ENCODE data around the gene ITM2B. TPM values are rescaled to one million over a fixed set of nuclear protein-coding genes. Genes with fewer than 3 reads are reported as not detected.
A peak's percentile ranks its signal among the peaks of the same experiment; 100 is the strongest.

The ITM2B gene
- polyA plus RNA-seq, 1 donor (not counting 4 experiments of a cell fraction or from before 2014, with no cell fraction given) = 401 TPM

DNA sequence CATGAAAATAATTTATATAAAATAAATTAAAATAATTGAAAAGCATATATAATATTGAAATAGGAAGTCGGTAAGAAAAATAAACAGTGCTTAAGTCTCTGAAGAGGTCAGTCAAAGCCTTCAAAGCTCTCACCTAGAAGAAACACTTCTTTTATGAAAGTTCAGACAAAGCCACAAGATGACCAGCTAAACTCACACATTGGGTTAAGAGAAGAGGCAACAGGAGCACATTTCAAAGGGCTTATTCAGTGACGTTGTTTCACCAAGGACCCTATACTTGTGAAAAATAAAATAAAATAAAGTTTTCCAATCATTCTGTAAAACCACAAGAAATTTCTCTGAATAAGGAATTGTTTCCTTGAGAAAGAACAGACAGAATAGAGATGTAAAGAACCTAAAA lies 2.5 kb upstream of the ITM2B start:
- FAIRE-seq = no peak
- TF ChIP-seq, protein P1, sequence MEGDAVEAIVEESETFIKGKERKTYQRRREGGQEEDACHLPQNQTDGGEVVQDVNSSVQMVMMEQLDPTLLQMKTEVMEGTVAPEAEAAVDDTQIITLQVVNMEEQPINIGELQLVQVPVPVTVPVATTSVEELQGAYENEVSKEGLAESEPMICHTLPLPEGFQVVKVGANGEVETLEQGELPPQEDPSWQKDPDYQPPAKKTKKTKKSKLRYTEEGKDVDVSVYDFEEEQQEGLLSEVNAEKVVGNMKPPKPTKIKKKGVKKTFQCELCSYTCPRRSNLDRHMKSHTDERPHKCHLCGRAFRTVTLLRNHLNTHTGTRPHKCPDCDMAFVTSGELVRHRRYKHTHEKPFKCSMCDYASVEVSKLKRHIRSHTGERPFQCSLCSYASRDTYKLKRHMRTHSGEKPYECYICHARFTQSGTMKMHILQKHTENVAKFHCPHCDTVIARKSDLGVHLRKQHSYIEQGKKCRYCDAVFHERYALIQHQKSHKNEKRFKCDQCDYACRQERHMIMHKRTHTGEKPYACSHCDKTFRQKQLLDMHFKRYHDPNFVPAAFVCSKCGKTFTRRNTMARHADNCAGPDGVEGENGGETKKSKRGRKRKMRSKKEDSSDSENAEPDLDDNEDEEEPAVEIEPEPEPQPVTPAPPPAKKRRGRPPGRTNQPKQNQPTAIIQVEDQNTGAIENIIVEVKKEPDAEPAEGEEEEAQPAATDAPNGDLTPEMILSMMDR (optimal IDR thresholded peaks at IDR 0.05 in 1 of 3, IDR thresholded peaks at IDR 0.05 in 1 of 3, conservative IDR thresholded peaks at IDR 0.05 in 1 of 3; ENCODE audit: extremely low read depth in 1 of 3, insufficient read depth in 2 of 3, low read length in 3 of 3) = no peak
- TF ChIP-seq EZH2 (IDR thresholded peaks at IDR 0.05; ENCODE audit: low read length) = no peak
- DNase-seq (ENCODE audit: low read depth, low spot score) = no peak
- H2AFZ ChIP-seq (ENCODE audit: control insufficient read depth, low read length) = no peak overlapping the region
- H3K9me3 ChIP-seq (ENCODE audit: control insufficient read depth, low read depth, low read length) = no peaks in the 10 kb centered on the region
- H3K27ac ChIP-seq (ENCODE audit: control insufficient read depth, insufficient read depth, low read length) = no peak overlapping the region
- dilution Hi-C loops (cut with MboI; ENCODE audit: extremely low pct_ligation_motif_present, low sequenced_read_pairs) = no loop called here
- no peak overlapping the region for H3K9ac ChIP-seq (ENCODE audit: control insufficient read depth, extremely low read depth, insufficient read depth, low read length)
- H3K4me1 ChIP-seq (ENCODE audit: control insufficient read depth, extremely low read depth, insufficient read depth, low read length) = peaks cover 7% of the 10 kb centered on the region
- H3K4me3 ChIP-seq (ENCODE audit: control insufficient read depth in 2 of 3, extremely low read depth in 1 of 3, insufficient read depth in 2 of 3, low read depth in 1 of 3, low read length in 3 of 3) = no peak overlapping the region
- H3K4me2 ChIP-seq (ENCODE audit: control insufficient read depth, extremely low read depth, insufficient read depth, low read depth, low read length) = no peak overlapping the region
- peaks cover 24% of the 10 kb centered on the region for H3K79me2 ChIP-seq (ENCODE audit: control insufficient read depth, insufficient read depth, low read length)
- no peaks in the 10 kb centered on the region for H3K9me1 ChIP-seq (ENCODE audit: control insufficient read depth, extremely low read depth, insufficient read depth, low read length)
- H4K20me1 ChIP-seq (ENCODE audit: control insufficient read depth, extremely low read depth, insufficient read depth, low read length) = no peaks in the 10 kb centered on the region
- no peaks in the 10 kb centered on the region for H3K27me3 ChIP-seq (ENCODE audit: control insufficient read depth, extremely low read depth, insufficient read depth, low read length)
- no peaks in the 10 kb centered on the region for H3K36me3 ChIP-seq (ENCODE audit: control insufficient read depth in 2 of 2, extremely low read depth in 1 of 2, insufficient read depth in 2 of 2, low read length in 2 of 2)

DNA sequence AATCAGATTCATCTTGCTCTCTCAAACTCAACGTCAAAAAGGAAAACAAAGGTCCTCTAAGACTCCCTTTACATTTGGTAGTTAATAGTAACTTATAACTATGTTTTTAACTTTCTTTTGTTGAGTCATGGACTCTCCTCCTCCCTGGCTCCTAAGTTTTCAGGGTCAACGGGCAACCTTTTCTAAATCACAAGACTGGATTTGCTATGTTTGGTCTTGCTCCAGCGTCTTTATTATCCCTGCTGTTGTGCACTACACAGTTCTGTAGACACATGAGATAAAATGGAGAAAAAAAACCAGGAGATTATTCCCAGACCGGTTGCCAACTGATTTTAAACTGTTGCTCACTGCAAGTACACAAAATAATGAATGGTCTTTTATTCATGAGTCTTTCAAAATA lies 1.9 kb upstream of the ITM2B start:
- dilution Hi-C loops (cut with MboI; ENCODE audit: extremely low pct_ligation_motif_present, low sequenced_read_pairs) = no loop called here
- FAIRE-seq = peak; percentile 9
- no peaks in the 10 kb centered on the region for H3K27me3 ChIP-seq (ENCODE audit: control insufficient read depth, extremely low read depth, insufficient read depth, low read length)

More for the DNA sequence above, 1.9 kb upstream of the ITM2B start:
- H3K9me3 ChIP-seq (ENCODE audit: control insufficient read depth, low read depth, low read length) = no peaks in the 10 kb centered on the region
- H3K27ac ChIP-seq (ENCODE audit: control insufficient read depth, insufficient read depth, low read length) = no peak overlapping the region
- H3K4me3 ChIP-seq (ENCODE audit: control insufficient read depth in 2 of 3, extremely low read depth in 1 of 3, insufficient read depth in 2 of 3, low read depth in 1 of 3, low read length in 3 of 3) = no peak overlapping the region
- TF ChIP-seq, protein P1 (optimal IDR thresholded peaks at IDR 0.05 in 1 of 3, IDR thresholded peaks at IDR 0.05 in 1 of 3, conservative IDR thresholded peaks at IDR 0.05 in 1 of 3; ENCODE audit: extremely low read depth in 1 of 3, insufficient read depth in 2 of 3, low read length in 3 of 3) = no peak
- no peak for TF ChIP-seq EZH2 (IDR thresholded peaks at IDR 0.05; ENCODE audit: low read length)
- H3K9ac ChIP-seq (ENCODE audit: control insufficient read depth, extremely low read depth, insufficient read depth, low read length) = no peak overlapping the region
- no peaks in the 10 kb centered on the region for H4K20me1 ChIP-seq (ENCODE audit: control insufficient read depth, extremely low read depth, insufficient read depth, low read length)
- H3K4me2 ChIP-seq (ENCODE audit: control insufficient read depth, extremely low read depth, insufficient read depth, low read depth, low read length) = no peak overlapping the region
- DNase-seq (ENCODE audit: low read depth, low spot score) = no peak
- H2AFZ ChIP-seq (ENCODE audit: control insufficient read depth, low read length) = peak overlapping the region; percentile 69
- no peaks in the 10 kb centered on the region for H3K9me1 ChIP-seq (ENCODE audit: control insufficient read depth, extremely low read depth, insufficient read depth, low read length)
- H3K79me2 ChIP-seq (ENCODE audit: control insufficient read depth, insufficient read depth, low read length) = peaks cover 29% of the 10 kb centered on the region
- H3K4me1 ChIP-seq (ENCODE audit: control insufficient read depth, extremely low read depth, insufficient read depth, low read length) = peaks cover 13% of the 10 kb centered on the region
- H3K36me3 ChIP-seq (ENCODE audit: control insufficient read depth in 2 of 2, extremely low read depth in 1 of 2, insufficient read depth in 2 of 2, low read length in 2 of 2) = no peaks in the 10 kb centered on the region
